Measurements from ENCODE around the gene CASP10.

The CASP10 gene

GRCh38 chr2:201260302-201260800 lies 77.4 kb downstream of the CASP10 start, which contains the start of gene CASP8:
Gene CASP8, plus strand, starts transcription at chr2:201260536. Its CDS starts 5,951 bp downstream, at chr2:201266487.
- H3K4me3 ChIP-seq (ENCODE audit: control insufficient read depth, low read depth, low read length), result no peak within 1 kb of the TSS
- no peak for DNase-seq (ENCODE audit: low read depth)
- TF ChIP-seq CTCF (IDR thresholded peaks at IDR 0.05; ENCODE audit: control insufficient read depth, insufficient read depth, low read depth, low read length, missing control alignments), result no peak

- DNase-seq (ENCODE audit: low read depth), result no peak
- TF ChIP-seq CTCF (IDR thresholded peaks at IDR 0.05; ENCODE audit: control insufficient read depth, insufficient read depth, low read depth, low read length, missing control alignments), result no peak
- H3K4me3 ChIP-seq (ENCODE audit: control insufficient read depth, low read depth, low read length), result no peak overlapping the region
Measured at GRCh38 chr2:201261471-201261870, 78.5 kb downstream of the CASP10 start.

GRCh38 chr2:201261906-201262305 lies 79.0 kb downstream of the CASP10 start:
- H3K4me3 ChIP-seq (ENCODE audit: control insufficient read depth, low read depth, low read length), result no peak overlapping the region
- DNase-seq (ENCODE audit: low read depth), result no peak
- TF ChIP-seq CTCF (IDR thresholded peaks at IDR 0.05; ENCODE audit: control insufficient read depth, insufficient read depth, low read depth, low read length, missing control alignments), result no peak

DNA sequence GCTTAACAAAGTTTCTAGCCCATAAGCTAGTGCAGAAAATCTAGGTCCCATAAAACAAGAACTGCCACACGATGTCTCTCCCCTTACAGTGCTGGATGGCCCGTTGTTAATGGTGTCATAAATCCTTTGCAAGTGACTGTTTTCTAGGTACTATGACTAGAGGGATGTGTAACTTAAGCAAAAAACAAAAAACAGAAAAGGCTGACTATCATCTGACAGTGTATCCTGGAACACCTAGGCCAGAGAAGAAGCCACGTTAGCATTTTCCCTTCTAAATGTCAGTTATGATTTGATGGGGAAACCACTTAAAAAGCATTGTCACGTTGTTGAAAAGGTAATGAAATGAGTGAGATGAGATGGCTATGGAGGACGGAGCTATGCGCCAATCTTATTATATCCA lies 79.8 kb downstream of the CASP10 start:
- H3K4me3 ChIP-seq (ENCODE audit: control insufficient read depth, low read depth, low read length), result no peak overlapping the region
- no peak for DNase-seq (ENCODE audit: low read depth)
- TF ChIP-seq CTCF (IDR thresholded peaks at IDR 0.05; ENCODE audit: control insufficient read depth, insufficient read depth, low read depth, low read length, missing control alignments), result no peak

GRCh38 chr2:201263779-201264178 lies 80.8 kb downstream of the CASP10 start:
- no peak for DNase-seq (ENCODE audit: low read depth)
- no peak for TF ChIP-seq CTCF (IDR thresholded peaks at IDR 0.05; ENCODE audit: control insufficient read depth, insufficient read depth, low read depth, low read length, missing control alignments)
- H3K4me3 ChIP-seq (ENCODE audit: control insufficient read depth, low read depth, low read length), result no peak overlapping the region

DNA sequence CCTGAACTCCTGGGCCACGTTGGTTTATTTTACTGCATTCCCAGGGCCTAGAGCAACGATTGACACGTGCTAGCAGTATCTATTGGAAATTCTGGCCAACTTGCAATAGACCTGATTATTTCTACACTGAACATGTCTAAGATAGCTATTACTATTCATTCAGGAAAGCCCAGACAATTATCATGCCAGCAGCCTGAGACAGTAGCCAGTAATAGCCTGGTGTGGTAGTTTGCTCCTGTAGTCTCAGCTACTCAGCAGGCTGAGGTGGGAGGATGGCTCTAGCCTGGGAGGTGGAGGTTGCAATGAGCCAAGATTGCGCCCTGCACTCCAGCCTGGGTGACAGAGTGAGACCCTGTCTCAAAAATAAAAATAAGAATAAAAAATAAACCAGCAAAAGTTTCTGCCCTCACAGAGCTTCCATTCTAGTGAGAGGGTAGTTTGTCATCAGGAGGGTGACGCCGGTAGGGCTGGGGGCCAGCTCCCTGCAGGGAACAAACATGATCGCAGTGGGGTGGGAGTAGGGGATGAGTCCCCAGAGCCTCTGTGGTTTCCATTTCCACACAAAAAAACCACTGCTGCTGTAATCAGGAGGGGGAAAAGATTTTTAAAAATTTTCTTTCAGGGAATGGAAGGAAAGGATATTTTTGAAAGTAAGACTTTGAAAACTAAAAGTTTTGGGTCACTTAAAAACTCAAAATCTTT lies 81.7 kb downstream of the CASP10 start:
- H3K4me3 ChIP-seq (ENCODE audit: control insufficient read depth, low read depth, low read length), result no peak overlapping the region
- no peak for DNase-seq (ENCODE audit: low read depth)
- TF ChIP-seq CTCF (IDR thresholded peaks at IDR 0.05; ENCODE audit: control insufficient read depth, insufficient read depth, low read depth, low read length, missing control alignments), result no peak

All from AG09309 (cell line).